COLO668 (cell line): ENCODE measurements around the gene HIRA.
A peak's percentile ranks its signal among the peaks of the same experiment; 100 is the strongest.

Experiments
- DNase-seq: peaks from one replicate; lab custom pipeline; 2025; ENCODE audit not compliant: unreplicated experiment; lab: John Stamatoyannopoulos, UW

The HIRA gene

GRCh38 chr22:19431649-19432132 lies at the start of gene HIRA:
Gene HIRA (minus strand): TSS chr22:19431733. CDS start chr22:19431476, 257 bp downstream.
- peak; percentile 88 for DNase-seq

GRCh38 chr22:19480789-19481188 lies 49.3 kb upstream of the HIRA start:
- no peak for DNase-seq

- DNase-seq, result no peak
These were observed 48.6 kb upstream of the HIRA start for GRCh38 chr22:19480173-19480568.

- DNase-seq, result peak; percentile 95
These were observed 48.0 kb upstream of the HIRA start, which contains the start of gene CDC45 for GRCh38 chr22:19479355-19480172. Gene CDC45 (plus strand): TSS chr22:19479920. CDS start chr22:19479969, 49 bp downstream.

GRCh38 chr22:19478901-19479354 lies 47.4 kb upstream of the HIRA start, which contains the start of gene UFD1:
Gene UFD1 (minus strand): TSS chr22:19479193. CDS start chr22:19479085, 108 bp downstream.
- peak; percentile 78 for DNase-seq

- DNase-seq, result peak; percentile 12
These were observed 46.7 kb upstream of the HIRA start for GRCh38 chr22:19478045-19478900.

- DNase-seq, result no peak
These were observed 46.0 kb upstream of the HIRA start for GRCh38 chr22:19477321-19478044.

- no peak for DNase-seq
These were observed 44.5 kb upstream of the HIRA start for GRCh38 chr22:19476023-19476422.

- DNase-seq, result no peak
These were observed 42.0 kb upstream of the HIRA start for GRCh38 chr22:19473578-19473977.

GRCh38 chr22:19472233-19472632 lies 40.7 kb upstream of the HIRA start:
- DNase-seq, result no peak

- DNase-seq, result no peak
These were observed 40.0 kb upstream of the HIRA start for GRCh38 chr22:19471572-19471971.

- no peak for DNase-seq
These were observed 38.5 kb upstream of the HIRA start for GRCh38 chr22:19470010-19470409.

GRCh38 chr22:19469421-19469820 lies 37.9 kb upstream of the HIRA start:
- no peak for DNase-seq

- DNase-seq, result no peak
These were observed 36.4 kb upstream of the HIRA start for GRCh38 chr22:19467912-19468311.

GRCh38 chr22:19466848-19467752 lies 35.6 kb upstream of the HIRA start:
- DNase-seq, result no peak

GRCh38 chr22:19466126-19466716 lies 34.7 kb upstream of the HIRA start:
- no peak for DNase-seq

- DNase-seq, result no peak
These were observed 33.4 kb upstream of the HIRA start for GRCh38 chr22:19464975-19465374.

- no peak for DNase-seq
These were observed 33.0 kb upstream of the HIRA start for GRCh38 chr22:19464546-19464945.
